ENCODE measurements around the gene OXNAD1.

The OXNAD1 gene

GRCh38 chr3:16264708-16265454 lies at the start of gene OXNAD1, which contains the start of gene DPH3:
TSS of gene OXNAD1 (plus strand) at chr3:16265212. CDS start at chr3:16270953, 5,741 bp downstream.
TSS of gene DPH3 (minus strand) at chr3:16264943. CDS start at chr3:16264876, 67 bp downstream.
- H3K27ac ChIP-seq = no peak within 1 kb of the TSS
- TF ChIP-seq FOXP2 (optimal IDR thresholded peaks at IDR 0.05; ENCODE audit: control extremely low read depth, extremely low read length, insufficient read depth) = no peak
- peak; percentile 95 for TF ChIP-seq POLR2AphosphoS5 (IDR thresholded peaks at IDR 0.05; ENCODE audit: borderline replicate concordance, low read depth, low read length)
- TF ChIP-seq EZH2 (IDR thresholded peaks at IDR 0.05) = no peak
- H3K36me3 ChIP-seq (ENCODE audit: insufficient read depth, low read length) = no peaks in the 10 kb centered on the region
- peak within 1 kb of the TSS; percentile 88 for H3K9ac ChIP-seq (ENCODE audit: insufficient read length)
- H3K4me3 ChIP-seq = peak within 1 kb of the TSS; percentile 88
- peak; percentile 78 for DNase-seq (ENCODE audit: low read depth, low spot score)
- no peaks in the 10 kb centered on the region for H3K9me3 ChIP-seq (ENCODE audit: low read depth, low read length)

GRCh38 chr3:16216373-16216935 lies 48.6 kb upstream of the OXNAD1 start:
- DNase-seq (ENCODE audit: low read depth, low spot score) = no peak
- TF ChIP-seq FOXP2 (optimal IDR thresholded peaks at IDR 0.05; ENCODE audit: control extremely low read depth, extremely low read length, insufficient read depth) = no peak
- TF ChIP-seq POLR2AphosphoS5 (IDR thresholded peaks at IDR 0.05; ENCODE audit: borderline replicate concordance, low read depth, low read length) = no peak
- no peak for TF ChIP-seq EZH2 (IDR thresholded peaks at IDR 0.05)
- H3K4me3 ChIP-seq = no peak overlapping the region

GRCh38 chr3:16219777-16220176 lies 45.2 kb upstream of the OXNAD1 start:
- Histone ChIP-seq H3K9me3 (ENCODE audit: low read depth, low read length) (no peaks in the 10 kb centered on the region), H3K36me3 (ENCODE audit: insufficient read depth, low read length) (no peaks in the 10 kb centered on the region), H3K27ac (no peak overlapping the region), H3K9ac (ENCODE audit: insufficient read length) (no peak overlapping the region), H3K4me3 (no peak overlapping the region)
- DNase-seq (ENCODE audit: low read depth, low spot score) = no peak
- TF ChIP-seq EZH2 (IDR thresholded peaks at IDR 0.05) (no peak), POLR2AphosphoS5 (IDR thresholded peaks at IDR 0.05; ENCODE audit: borderline replicate concordance, low read depth, low read length) (no peak), FOXP2 (optimal IDR thresholded peaks at IDR 0.05; ENCODE audit: control extremely low read depth, extremely low read length, insufficient read depth) (no peak)

More at GRCh38 chr3:16216373-16216935, 48.6 kb upstream of the OXNAD1 start:
- H3K27ac ChIP-seq = no peak overlapping the region
- no peak overlapping the region for H3K9ac ChIP-seq (ENCODE audit: insufficient read length)
- H3K36me3 ChIP-seq (ENCODE audit: insufficient read depth, low read length) = no peaks in the 10 kb centered on the region
- H3K9me3 ChIP-seq (ENCODE audit: low read depth, low read length) = no peaks in the 10 kb centered on the region

- no peak for DNase-seq (ENCODE audit: low read depth, low spot score)
- no peaks in the 10 kb centered on the region for H3K36me3 ChIP-seq (ENCODE audit: insufficient read depth, low read length)
- no peak overlapping the region for H3K27ac ChIP-seq
These were observed 43.0 kb upstream of the OXNAD1 start for GRCh38 chr3:16221990-16222389.

GRCh38 chr3:16222547-16222946 lies 42.5 kb upstream of the OXNAD1 start:
- H3K9ac ChIP-seq (ENCODE audit: insufficient read length) = no peak overlapping the region
- no peak overlapping the region for H3K27ac ChIP-seq
- H3K4me3 ChIP-seq = no peak overlapping the region
- no peak for DNase-seq (ENCODE audit: low read depth, low spot score)
- H3K9me3 ChIP-seq (ENCODE audit: low read depth, low read length) = no peaks in the 10 kb centered on the region
- TF ChIP-seq EZH2 (IDR thresholded peaks at IDR 0.05) (no peak), POLR2AphosphoS5 (IDR thresholded peaks at IDR 0.05; ENCODE audit: borderline replicate concordance, low read depth, low read length) (no peak), FOXP2 (optimal IDR thresholded peaks at IDR 0.05; ENCODE audit: control extremely low read depth, extremely low read length, insufficient read depth) (no peak)
- H3K36me3 ChIP-seq (ENCODE audit: insufficient read depth, low read length) = no peaks in the 10 kb centered on the region

More at GRCh38 chr3:16221990-16222389, 43.0 kb upstream of the OXNAD1 start:
- TF ChIP-seq FOXP2 (optimal IDR thresholded peaks at IDR 0.05; ENCODE audit: control extremely low read depth, extremely low read length, insufficient read depth) (no peak), EZH2 (IDR thresholded peaks at IDR 0.05) (no peak), POLR2AphosphoS5 (IDR thresholded peaks at IDR 0.05; ENCODE audit: borderline replicate concordance, low read depth, low read length) (no peak)
- no peaks in the 10 kb centered on the region for H3K9me3 ChIP-seq (ENCODE audit: low read depth, low read length)
- no peak overlapping the region for H3K4me3 ChIP-seq
- H3K9ac ChIP-seq (ENCODE audit: insufficient read length) = no peak overlapping the region

GRCh38 chr3:16224325-16224724 lies 40.7 kb upstream of the OXNAD1 start:
- TF ChIP-seq FOXP2 (optimal IDR thresholded peaks at IDR 0.05; ENCODE audit: control extremely low read depth, extremely low read length, insufficient read depth) (no peak), EZH2 (IDR thresholded peaks at IDR 0.05) (no peak), POLR2AphosphoS5 (IDR thresholded peaks at IDR 0.05; ENCODE audit: borderline replicate concordance, low read depth, low read length) (no peak)
- H3K36me3 ChIP-seq (ENCODE audit: insufficient read depth, low read length) = no peaks in the 10 kb centered on the region
- H3K27ac ChIP-seq = no peak overlapping the region
- no peaks in the 10 kb centered on the region for H3K9me3 ChIP-seq (ENCODE audit: low read depth, low read length)
- no peak for DNase-seq (ENCODE audit: low read depth, low spot score)
- no peak overlapping the region for H3K4me3 ChIP-seq
- no peak overlapping the region for H3K9ac ChIP-seq (ENCODE audit: insufficient read length)

- no peak overlapping the region for H3K9ac ChIP-seq (ENCODE audit: insufficient read length)
- H3K4me3 ChIP-seq = no peak overlapping the region
- H3K36me3 ChIP-seq (ENCODE audit: insufficient read depth, low read length) = no peaks in the 10 kb centered on the region
- DNase-seq (ENCODE audit: low read depth, low spot score) = no peak
- H3K9me3 ChIP-seq (ENCODE audit: low read depth, low read length) = no peaks in the 10 kb centered on the region
- TF ChIP-seq EZH2 (IDR thresholded peaks at IDR 0.05) = no peak
- no peak for TF ChIP-seq FOXP2 (optimal IDR thresholded peaks at IDR 0.05; ENCODE audit: control extremely low read depth, extremely low read length, insufficient read depth)
- TF ChIP-seq POLR2AphosphoS5 (IDR thresholded peaks at IDR 0.05; ENCODE audit: borderline replicate concordance, low read depth, low read length) = no peak
- H3K27ac ChIP-seq = no peak overlapping the region
These were observed 37.4 kb upstream of the OXNAD1 start for GRCh38 chr3:16227566-16227965.

GRCh38 chr3:16229681-16230080 lies 35.3 kb upstream of the OXNAD1 start:
- Histone ChIP-seq H3K9me3 (ENCODE audit: low read depth, low read length) (no peaks in the 10 kb centered on the region), H3K36me3 (ENCODE audit: insufficient read depth, low read length) (no peaks in the 10 kb centered on the region), H3K4me3 (no peak overlapping the region), H3K9ac (ENCODE audit: insufficient read length) (no peak overlapping the region), H3K27ac (no peak overlapping the region)
- DNase-seq (ENCODE audit: low read depth, low spot score) = no peak
- TF ChIP-seq POLR2AphosphoS5 (IDR thresholded peaks at IDR 0.05; ENCODE audit: borderline replicate concordance, low read depth, low read length) (no peak), EZH2 (IDR thresholded peaks at IDR 0.05) (no peak), FOXP2 (optimal IDR thresholded peaks at IDR 0.05; ENCODE audit: control extremely low read depth, extremely low read length, insufficient read depth) (no peak)

Measured in SK-N-MC (cell line).